Hippocampal formation (tissue), 2 donors: ENCODE results near the gene TFDP2.
"Not testable (repeated sequence)": the region's sequence is repeated elsewhere in the genome, so short reads cannot be mapped to it uniquely, and the experiment has no call there.

ENCODE experiments used
- DNase-seq, 2 donors: peaks; one replicate each; lab custom pipeline; 2025; lab: John Stamatoyannopoulos, UW

Gene TFDP2

DNA sequence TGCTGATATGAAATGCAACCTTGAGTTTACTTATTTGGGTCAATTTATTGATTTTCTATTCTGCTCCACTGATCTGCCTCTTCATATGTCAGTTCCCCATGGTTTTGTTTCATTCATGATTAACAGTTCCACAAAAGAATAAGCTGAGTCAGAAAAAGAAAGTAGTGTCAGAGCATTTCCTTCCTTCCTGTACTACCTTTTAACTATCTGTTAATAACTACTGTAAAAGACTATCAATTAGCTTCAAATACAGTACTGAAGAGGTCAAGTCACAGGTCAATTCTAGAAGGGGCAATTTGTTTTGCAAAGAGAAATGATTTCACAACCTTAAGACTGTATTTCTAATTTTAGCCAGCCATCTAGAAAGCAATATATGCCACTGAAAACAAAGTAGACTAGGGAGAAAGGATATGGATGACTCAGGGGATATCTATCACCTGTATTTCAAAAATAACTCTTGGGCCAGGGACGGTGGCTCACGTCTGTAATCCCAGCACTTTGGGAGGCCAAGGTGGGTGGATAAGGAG, 129.5 kb downstream of the TFDP2 start:
- no peak for DNase-seq

DNA sequence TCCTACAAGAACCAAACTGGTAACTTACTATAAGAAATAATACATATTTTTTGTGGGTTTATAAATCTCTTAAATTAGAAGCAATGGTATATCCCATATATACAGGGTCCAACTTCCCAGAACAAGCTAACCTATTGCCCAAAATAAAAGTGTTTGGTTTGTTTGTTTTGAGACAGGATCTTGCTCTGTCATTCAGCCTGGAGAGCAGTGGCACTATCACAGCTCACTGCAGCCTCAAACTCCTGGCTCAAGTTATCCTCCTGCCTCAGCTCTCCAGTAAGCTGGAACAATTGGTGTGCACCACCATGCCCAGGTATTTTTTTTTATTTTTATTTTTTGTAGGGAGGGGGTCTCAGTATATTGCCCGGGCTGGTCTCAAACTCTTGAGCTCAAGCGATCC, 135.4 kb downstream of the TFDP2 start:
- no peak for DNase-seq

DNA sequence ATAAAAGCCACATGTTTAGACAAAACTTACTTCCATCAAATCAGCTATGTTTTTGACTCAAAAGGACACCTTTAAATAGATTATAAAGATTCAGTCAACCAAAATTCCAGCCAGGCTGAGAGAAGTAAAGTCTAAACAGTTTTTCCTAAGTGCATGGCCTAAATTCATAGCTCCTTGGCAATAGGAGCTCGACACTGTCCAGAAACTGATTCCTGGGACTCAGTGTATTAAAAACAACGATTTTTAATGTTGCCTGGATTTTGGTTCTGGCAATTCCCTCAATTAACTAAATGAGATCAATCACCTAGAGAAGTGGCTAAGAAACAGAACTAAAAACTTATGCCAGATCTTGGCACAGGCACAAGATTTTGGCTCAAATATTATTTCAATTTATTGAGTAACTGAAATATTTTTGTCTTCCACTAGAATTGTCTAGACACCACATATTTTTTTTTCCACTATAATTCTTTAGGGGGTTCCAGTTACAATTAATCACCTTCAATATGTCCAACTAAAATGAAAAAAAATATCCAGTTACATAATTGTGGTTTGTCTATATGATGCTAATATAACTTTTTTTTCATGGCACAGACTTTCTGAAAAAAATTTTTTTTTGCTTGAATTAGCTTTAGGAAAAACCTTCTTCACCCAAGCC, 135.9 kb downstream of the TFDP2 start:
- DNase-seq, result no peak

DNA sequence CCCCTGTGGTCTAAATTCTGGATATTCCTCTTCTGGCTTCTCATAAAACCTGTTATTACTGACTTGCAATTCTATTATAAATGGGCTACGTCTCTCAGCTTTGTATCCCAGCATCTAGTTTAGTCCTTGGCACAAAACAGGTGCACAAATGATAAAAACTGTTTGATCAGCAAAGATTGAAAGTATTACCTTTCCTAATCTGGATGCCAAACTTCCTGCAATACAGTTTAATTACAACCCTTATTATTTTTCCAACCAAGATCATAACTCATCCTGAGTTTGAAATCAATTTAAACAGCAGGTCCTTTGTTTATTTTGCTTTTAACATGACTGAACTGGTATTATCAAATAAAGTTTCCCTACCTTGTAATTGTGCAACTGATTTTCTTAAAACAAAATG, 140.3 kb downstream of the TFDP2 start:
- no peak for DNase-seq

DNA sequence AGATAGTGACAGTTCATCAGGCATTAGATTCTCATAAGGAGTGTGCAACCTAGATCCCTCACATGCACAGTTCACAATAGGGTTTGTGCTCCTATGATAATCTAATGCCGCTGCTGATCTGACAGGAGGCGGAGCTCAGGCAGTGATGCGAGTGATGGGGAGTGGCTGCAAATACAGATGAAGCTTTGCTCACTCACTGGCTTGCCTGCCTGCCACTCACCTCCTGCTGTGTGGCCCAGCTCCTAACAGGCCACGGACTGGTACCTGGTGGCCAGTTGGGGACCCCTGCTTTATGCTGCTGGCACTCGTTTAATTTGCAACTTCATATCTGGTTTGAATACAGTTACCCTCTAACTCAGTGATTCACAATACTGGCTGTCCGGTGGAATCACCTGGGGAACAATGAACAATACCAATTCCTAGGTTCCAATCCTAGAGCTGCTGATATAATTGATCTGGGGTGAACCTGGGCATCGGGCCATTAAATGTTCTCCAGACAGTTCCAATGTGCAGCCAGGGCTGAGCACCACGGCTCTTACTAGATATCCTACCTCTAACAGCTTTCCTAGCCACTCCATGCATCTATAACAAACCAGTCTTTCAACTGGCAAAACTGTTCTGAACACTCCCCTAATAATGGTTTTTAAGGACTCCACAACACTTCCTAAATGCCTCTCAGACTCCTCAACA, 141.5 kb downstream of the TFDP2 start:
- DNase-seq, result no peak

DNA sequence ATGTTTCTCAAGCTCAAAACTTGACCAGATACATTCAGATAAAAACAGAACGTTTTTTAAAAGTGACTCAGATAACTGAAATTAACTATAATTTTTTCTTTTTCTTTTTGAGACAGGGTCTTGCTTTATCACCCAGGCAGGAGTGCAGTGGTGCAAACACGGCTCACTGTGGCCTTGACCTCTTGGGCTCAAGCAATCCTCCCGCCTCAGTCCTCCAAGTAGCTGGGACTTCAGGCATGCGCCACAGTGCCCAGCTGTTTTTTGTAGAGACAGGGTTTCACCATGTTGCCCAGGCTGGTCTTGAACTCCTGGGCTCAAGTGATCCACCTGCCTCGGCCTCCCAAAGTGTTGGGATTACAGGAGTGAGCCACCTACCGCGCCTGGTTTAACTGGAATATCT, 144.4 kb downstream of the TFDP2 start:
- DNase-seq, result not testable (repeated sequence)

DNA sequence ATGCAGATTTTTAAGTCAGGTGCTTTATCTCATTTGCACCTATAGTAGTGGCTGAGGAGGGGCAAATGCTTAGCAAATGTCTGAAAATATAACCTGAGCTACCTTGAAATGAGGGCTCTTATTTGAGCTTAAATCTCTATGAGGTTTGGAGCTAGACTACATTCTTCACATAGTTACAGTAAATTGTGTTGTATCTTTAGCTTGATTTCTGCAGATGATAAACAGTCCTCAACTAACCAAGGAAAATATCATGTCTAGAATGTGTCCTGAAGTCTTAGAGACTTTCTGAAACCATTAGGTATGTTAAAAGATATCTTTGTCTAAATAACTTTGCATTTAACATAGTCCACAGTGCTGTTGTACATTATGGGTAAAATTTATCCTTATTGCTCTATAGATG, 145.3 kb downstream of the TFDP2 start:
- no peak for DNase-seq

DNA sequence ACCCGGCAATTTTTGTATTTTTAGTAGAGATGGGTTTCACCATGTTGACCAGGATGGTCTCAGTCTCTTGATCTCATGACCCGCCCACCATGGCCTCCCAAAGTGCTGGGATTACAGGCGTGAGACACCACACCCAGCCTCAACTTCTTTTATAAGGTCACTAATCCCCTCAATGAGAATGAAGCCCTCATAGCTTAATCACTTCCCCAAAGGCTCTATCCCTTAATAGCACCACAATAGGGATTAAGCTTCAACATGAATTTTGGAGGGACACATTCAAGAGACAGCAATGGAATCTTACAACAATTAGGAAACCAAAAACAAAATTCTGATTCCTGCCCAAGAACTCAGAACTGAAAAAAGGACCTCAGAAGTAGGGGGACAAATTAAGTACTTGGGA, 146.1 kb downstream of the TFDP2 start:
- DNase-seq, result no peak

DNA sequence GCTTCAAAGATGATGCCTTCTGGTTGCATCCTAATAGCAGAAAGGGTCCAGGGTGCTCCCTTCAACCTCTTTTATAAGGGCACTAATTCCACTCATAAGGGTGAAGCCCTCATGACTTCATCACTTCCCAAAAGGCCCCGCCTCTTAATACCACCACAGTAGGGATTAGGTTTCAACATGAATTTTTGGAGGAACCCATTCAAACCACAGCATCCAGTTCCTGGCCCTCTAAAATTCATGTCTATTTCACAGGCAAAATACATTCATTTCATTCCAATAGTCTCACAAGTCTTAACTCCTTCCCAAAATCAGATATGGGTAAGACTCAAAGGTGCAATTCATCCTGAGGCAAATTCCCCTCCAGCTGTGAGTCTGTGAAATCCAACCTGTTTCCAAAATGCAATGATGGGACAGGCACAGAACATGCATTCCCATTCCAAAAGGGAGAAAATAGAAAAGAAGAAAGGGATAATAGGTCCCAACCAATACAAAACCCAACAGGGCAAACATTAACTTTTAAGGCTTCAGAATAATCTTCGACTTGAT, 148.9 kb downstream of the TFDP2 start:
- DNase-seq, result no peak

DNA sequence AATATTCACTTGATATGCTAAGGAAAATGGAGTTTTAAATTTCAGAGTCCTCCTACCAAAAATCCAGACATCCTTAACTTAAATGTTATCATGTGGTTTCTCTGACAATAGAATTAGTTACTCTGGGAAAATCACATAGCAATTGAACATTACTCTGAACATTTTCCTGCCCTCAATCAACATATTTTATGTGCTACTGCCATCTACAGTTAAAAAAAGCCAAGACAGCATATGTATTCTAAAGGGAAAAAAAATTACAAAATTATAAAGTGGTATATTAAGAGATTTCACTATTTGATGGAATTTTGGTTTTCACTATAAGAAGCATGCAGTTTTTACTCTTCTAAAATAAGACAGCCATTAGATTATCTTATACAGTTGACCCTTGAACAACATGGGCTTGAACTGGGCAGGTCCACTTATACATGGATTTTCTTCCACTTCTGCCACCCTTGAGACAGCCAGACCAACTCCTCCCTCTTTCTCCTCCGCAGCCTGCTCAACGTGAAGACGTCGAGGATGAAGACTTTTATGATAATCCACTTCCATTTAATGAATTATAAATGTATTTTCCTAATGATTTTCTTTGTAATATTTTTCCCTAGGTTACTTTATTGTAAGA, 150.6 kb downstream of the TFDP2 start:
- DNase-seq, result peak in 1 of 2 donors; percentile 19

DNA sequence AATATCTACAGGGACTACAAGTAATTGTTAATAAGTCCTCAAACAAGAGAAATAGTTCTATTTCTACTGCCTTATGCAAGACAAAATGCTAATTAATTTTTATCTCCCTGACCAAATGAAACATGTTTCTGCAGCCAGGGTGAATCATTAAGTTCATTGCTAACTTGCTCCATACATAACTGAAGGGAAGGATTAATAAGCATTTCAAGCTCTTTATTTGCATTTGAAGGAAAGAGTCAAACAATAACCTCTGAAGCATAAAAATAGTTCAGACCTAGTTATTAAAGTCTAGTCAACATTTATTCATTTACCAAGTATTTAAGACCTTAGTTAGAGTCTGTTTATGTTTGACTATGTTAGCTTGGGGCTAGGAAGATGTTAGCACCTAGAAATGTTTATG, 152.9 kb downstream of the TFDP2 start:
- DNase-seq, result no peak

DNA sequence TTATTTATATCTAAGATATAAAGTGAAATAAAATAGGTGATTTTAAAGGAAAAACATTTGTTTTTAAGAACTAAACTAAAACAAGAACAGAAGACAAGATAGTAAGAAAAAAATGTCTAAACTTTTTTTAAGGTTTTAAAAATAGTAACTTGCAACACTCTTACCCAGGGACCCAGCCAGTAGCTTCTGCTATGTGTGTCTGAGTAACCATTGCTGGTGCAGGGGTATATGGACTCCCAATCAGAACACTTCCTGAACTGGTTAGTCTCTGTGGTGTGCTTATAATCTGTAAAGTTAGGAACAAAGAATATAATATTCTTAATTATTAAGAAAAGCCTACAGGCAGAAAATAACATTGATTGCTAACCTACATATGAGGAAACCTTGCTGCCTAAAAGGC, 154.5 kb downstream of the TFDP2 start:
- DNase-seq, result no peak

DNA sequence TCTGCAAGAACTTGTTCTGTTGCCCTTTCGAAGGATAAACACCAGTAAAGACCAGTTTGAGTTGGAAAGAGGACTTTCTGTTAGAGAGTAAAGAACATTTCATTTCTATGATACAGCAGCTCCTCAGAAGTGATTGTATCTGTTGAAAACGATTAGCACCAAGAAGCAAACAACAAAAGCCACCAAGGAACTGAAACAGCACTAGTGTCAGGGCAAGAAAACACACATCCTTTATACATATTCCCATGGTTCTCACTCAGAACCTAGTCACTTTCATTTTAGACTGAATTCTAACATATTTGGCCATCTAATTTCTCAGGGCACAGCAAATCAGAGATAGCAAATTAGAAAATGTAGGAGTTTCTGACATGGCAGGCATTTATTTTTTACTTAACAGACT, 156.8 kb downstream of the TFDP2 start:
- DNase-seq, result no peak

DNA sequence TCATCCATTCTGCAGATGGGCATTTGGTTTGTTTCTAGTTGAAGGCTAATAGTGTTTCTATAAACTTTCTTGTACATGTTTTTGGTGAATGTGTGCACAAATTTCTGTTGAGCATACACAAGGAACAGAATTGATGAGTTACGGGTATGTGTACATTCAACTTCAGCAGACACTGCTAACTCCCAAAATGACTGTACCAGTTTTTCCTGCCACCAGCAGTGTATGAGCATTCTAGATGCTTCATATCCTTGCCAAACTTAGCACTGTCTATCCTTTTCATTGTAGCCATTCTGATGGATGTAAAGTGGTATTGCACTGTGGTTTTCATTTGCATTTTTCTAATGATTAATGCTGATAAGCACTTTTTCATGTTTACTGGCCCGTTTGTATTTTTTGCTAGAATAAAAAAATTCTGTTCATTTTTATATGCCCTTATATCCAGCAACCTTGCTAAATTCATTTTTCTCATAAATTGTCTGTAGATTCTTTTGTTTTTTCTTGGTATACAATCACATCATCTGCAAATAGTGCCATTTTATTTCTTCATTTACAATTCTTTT, 162.7 kb downstream of the TFDP2 start:
- DNase-seq, result no peak

DNA sequence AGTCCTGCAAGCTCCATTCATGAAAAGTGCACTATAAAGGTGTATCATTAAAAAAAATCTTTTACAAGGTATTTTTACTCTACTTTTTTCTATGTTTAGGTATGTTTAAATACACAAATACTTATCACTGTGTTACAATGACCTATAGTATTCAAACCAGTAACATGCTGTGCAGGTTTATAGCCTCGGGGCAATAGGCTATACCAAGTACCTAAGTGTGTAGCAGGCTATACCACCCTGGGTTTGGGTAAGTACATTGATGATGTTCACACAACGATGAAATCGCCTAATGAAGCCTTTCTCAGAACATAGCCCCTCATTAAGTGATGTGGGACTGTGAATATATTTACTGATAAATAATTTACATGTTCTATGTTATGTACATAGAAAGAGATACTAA, 168.3 kb downstream of the TFDP2 start:
- DNase-seq, result no peak

DNA sequence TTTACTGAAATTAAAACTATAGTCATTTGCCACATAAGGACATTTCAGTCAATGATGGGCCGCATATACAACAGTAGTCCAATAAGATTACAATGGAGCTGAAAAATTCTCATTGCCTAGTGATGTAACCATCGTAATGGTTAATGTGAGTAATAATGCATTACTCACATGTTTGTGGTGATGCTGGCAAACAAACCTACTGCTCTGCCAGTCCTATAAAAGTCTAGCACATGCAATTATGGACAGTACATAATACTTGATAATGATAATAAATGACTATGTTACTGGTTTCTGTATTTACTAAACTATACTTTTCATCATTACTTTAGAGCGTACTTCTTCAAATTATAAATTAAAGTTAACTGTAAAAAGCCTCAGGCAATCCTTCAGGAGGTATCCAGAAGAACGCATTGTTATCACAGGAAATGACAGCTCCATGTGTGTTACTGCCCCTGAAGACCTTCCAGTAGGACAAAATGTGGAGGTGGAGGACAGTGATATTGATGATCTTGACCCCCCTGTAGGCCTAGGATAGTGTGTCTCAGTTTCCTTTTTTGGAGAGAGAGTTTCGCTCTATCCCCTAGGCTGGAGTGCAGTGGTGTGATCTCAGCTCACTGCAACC, 170.2 kb downstream of the TFDP2 start:
- no peak for DNase-seq

DNA sequence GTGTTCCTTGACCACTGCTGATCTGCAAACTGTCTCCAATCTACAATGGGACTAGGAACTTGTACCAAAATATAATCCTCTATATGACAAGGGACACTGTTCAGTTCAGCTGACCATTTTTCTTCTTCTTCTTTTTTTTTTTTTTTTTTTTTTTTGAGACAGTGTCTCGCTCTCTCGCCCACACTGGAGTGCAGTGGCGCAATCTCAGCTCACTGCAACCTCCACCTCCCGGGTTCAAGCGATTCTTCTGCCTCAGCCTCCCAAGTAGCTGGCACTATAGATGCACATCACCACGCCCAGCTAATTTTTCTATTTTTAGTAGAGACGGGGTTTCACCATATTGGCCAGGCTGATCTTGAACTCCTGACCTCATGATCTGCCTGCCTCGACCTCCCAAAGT, 174.6 kb downstream of the TFDP2 start:
- not testable (repeated sequence) for DNase-seq

DNA sequence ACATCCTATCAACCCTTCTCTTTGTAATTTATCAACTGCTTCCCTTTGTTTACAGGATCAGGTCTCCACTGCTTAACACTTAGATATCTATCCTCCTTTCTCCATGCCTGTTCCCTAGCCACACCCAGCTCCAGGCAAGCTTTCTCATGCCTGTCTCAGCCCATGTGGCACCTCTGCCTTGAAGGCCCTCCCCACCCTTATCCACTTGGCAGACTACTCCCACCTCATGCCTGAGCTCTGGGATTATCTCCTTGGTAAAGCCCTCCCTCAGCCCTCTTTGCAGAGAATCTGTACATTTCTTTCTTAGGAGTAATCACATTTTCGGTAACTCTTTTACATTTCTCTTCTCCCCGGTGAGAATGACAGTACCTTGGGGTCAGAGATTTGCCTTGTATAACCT, 176.9 kb downstream of the TFDP2 start:
- DNase-seq, result no peak

DNA sequence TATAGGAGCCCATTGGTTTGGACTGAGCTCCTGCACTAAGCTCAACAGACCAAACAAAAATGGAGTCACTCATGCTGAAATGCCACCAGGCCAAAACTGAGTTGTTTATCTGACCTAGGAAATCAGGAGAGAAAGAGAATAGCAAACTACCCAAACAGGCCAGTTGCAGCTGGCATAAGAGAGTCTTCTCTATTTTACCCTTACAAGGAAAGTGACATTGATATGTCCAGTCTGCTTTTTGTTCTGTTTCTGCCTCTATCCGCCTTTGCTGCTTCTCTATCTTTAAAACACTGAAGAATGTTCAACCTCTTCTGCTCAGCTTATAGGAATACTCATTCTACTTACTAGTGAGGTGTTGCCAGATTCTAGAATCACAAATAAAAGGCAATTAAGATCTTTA, 177.8 kb downstream of the TFDP2 start:
- no peak for DNase-seq

DNA sequence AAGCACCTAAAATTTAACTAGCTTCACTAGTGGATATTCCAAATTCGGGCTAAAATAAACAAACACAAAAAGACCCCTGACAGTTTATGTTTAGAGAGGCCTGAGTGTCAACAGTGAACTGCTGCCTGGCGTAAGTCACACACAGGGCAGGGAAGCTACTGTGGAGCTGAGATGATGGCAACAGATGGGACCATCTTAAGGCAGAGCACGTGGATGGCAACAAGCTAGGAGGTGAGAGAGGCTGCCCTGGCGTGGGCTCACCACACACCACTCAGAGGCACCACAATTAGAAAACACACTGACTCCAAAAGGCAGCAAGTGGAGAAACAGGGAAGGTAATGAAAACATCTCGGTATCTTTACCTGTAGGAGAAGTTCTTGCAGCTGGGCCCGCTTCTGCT, 179.6 kb downstream of the TFDP2 start:
- DNase-seq, result no peak

DNA sequence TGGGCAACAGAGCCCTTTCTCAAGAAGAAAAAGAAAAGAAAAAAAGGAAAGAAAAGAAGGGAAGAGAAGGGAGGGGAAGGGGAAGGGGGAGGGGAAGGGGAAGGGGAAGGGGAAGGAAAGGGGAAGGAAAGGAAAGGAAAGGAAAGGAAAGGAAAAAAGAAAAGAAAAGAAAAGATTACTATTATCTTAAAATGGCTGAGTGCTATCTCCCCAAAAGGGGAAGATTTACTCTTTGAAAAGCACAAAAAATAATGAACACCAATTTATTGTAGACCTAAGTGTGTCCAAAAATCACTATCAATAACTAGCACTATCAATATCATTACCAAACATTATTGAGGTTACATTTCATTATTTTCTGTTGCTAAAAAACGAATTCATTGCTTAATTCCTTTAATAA, 183.9 kb downstream of the TFDP2 start:
- no peak for DNase-seq

DNA sequence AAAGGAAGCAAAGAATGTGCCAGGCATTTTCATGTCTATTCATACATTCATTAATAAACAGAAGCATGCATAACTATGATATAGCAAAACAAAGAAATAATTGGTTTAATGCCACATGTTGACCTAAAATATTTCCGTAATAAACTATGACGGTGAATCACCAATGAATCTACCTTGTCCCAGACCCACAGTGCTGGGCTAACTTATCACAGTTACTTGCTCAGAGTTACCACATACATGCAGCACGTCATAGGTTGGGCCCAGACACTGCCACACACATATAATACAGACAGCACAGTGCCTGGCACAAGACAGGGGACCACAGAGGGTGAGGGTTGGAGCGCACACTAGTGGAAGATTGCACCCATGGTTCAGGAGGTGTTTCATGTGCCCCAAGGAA, 186.0 kb downstream of the TFDP2 start:
- no peak for DNase-seq
